H9 (cell line): Measurements from ENCODE around the gene CIPC. TPM values are rescaled to one million over a fixed set of nuclear protein-coding genes. Genes with fewer than 3 reads are reported as not detected.

Experiments
- DNase-seq: peaks from one replicate; pipeline ENCODE4 v3.0.0-alpha.2; 2017
- H2AFZ ChIP-seq: one replicate; pipeline ENCODE4 v1.6.1; 2013; ENCODE audit warnings: mild to moderate bottlenecking, low read length, control low read depth, moderate library complexity
- H2AK5ac ChIP-seq: 2 replicates; pipeline ENCODE4 v1.6.1; 2013; ENCODE audit warnings: low read length, control low read depth, mixed read lengths; ENCODE audit not compliant: insufficient read length
- H2BK120ac ChIP-seq: one replicate; pipeline ENCODE4 v1.6.1; 2013; ENCODE audit warnings: low read depth, mild to moderate bottlenecking, low read length, control low read depth, inconsistent platforms; ENCODE audit not compliant: poor library complexity, severe bottlenecking
- H2BK12ac ChIP-seq: 2 replicates; pipeline ENCODE4 v1.6.1; 2013; ENCODE audit warnings: low read length, control low read depth, mixed read lengths, low read depth; ENCODE audit not compliant: insufficient read length
- H2BK15ac ChIP-seq: 2 replicates; pipeline ENCODE4 v1.6.1; 2013; ENCODE audit warnings: low read depth, low read length, control low read depth
- H2BK20ac ChIP-seq: one replicate; pipeline ENCODE4 v1.6.1; 2013; ENCODE audit warnings: low read depth, mild to moderate bottlenecking, low read length, control low read depth, inconsistent platforms; ENCODE audit not compliant: poor library complexity, severe bottlenecking
- H2BK5ac ChIP-seq: 2 replicates; pipeline ENCODE4 v1.6.1; 2013; ENCODE audit warnings: low read length, control low read depth, mixed read lengths; ENCODE audit not compliant: insufficient read length
- H3K14ac ChIP-seq: 2 replicates; pipeline ENCODE4 v1.6.1; 2013; ENCODE audit warnings: low read length, control low read depth; ENCODE audit not compliant: insufficient read depth
- H3K18ac ChIP-seq: 2 replicates; pipeline ENCODE4 v1.6.1; 2013; ENCODE audit warnings: low read depth, mild to moderate bottlenecking, mixed read lengths, low read length, control low read depth; ENCODE audit not compliant: insufficient read length
- H3K23ac ChIP-seq: 2 replicates; pipeline ENCODE4 v1.6.1; 2013; ENCODE audit warnings: low read length, control low read depth, mixed read lengths, low read depth; ENCODE audit not compliant: insufficient read length
- H3K23me2 ChIP-seq: 2 replicates; pipeline ENCODE4 v1.6.1; 2013; ENCODE audit warnings: low read depth, mild to moderate bottlenecking, mixed read lengths, low read length, control low read depth; ENCODE audit not compliant: insufficient read length, poor library complexity, severe bottlenecking
- H3K27ac ChIP-seq: 2 replicates; pipeline ENCODE4 v1.5.1; 2013; ENCODE audit warnings: low read length, control low read depth, mixed read lengths, low read depth; ENCODE audit not compliant: insufficient read length
- H3K27me3 ChIP-seq: 2 replicates; pipeline ENCODE4 v1.6.1; 2013; ENCODE audit warnings: low read length, control low read depth, inconsistent platforms; ENCODE audit not compliant: insufficient read depth
- H3K4ac ChIP-seq: 2 replicates; pipeline ENCODE4 v1.6.1; 2013; ENCODE audit warnings: low read depth, mild to moderate bottlenecking, control low read depth, inconsistent platforms, low read length, moderate library complexity
- H3K4me1 ChIP-seq: 2 replicates; pipeline ENCODE4 v1.6.1; 2013; ENCODE audit warnings: low read length, control low read depth, inconsistent platforms; ENCODE audit not compliant: insufficient read depth
- H3K4me2 ChIP-seq: 2 replicates; pipeline ENCODE4 v1.6.1; 2013; ENCODE audit warnings: low read length, control low read depth, mixed read lengths; ENCODE audit not compliant: insufficient read length, insufficient read depth
- H3K56ac ChIP-seq: 2 replicates; pipeline ENCODE4 v1.6.1; 2013; ENCODE audit warnings: low read depth, mild to moderate bottlenecking, mixed read lengths, low read length, control low read depth; ENCODE audit not compliant: insufficient read length
- H3K79me1 ChIP-seq: 2 replicates; pipeline ENCODE4 v1.6.1; 2013; ENCODE audit warnings: low read depth, mild to moderate bottlenecking, moderate library complexity, low read length, control low read depth, inconsistent platforms; ENCODE audit not compliant: insufficient read depth, poor library complexity, severe bottlenecking
- H3K79me2 ChIP-seq: 2 replicates; pipeline ENCODE4 v1.6.1; 2013; ENCODE audit warnings: low read length, control low read depth, inconsistent platforms; ENCODE audit not compliant: insufficient read depth
- H3K9ac ChIP-seq: 2 replicates; pipeline ENCODE4 v1.6.1; 2013; ENCODE audit warnings: low read length, control low read depth, mixed read lengths; ENCODE audit not compliant: insufficient read length; ENCODE audit errors: extremely low read depth
- H3K9me3 ChIP-seq: one replicate; pipeline ENCODE4 v1.6.1; 2013; ENCODE audit warnings: low read depth, low read length, inconsistent platforms; ENCODE audit not compliant: control insufficient read depth
- H3T11ph ChIP-seq: one replicate; pipeline ENCODE4 v1.6.1; 2013; ENCODE audit warnings: mild to moderate bottlenecking, low read length, control low read depth, inconsistent platforms
- H4K20me1 ChIP-seq: one replicate; pipeline ENCODE4 v1.6.1; 2013; ENCODE audit not compliant: control insufficient read depth, insufficient read length, insufficient read depth
- H4K5ac ChIP-seq: 2 replicates; pipeline ENCODE4 v1.6.1; 2013; ENCODE audit warnings: low read depth, mild to moderate bottlenecking, mixed read lengths, low read length, control low read depth; ENCODE audit not compliant: insufficient read length
- H4K8ac ChIP-seq: replicated peaks from 2 replicates; pipeline ENCODE4 v1.6.1; 2013; ENCODE audit warnings: low read length, control low read depth, mixed read lengths, low read depth; ENCODE audit not compliant: insufficient read length
- H4K91ac ChIP-seq: 2 replicates; pipeline ENCODE4 v1.6.1; 2013; ENCODE audit warnings: low read depth, mild to moderate bottlenecking, moderate library complexity, mixed read lengths, low read length, control low read depth; ENCODE audit not compliant: insufficient read length
- H3K27ac Mint-ChIP-seq, 3 experiments: 2 replicates in 2 of 3; 3 replicates in 1 of 3; pipeline ENCODE4 v1.8.0; 2020 to 2021; ENCODE audit warnings: mixed read lengths in 3 of 3, mild to moderate bottlenecking in 1 of 3, moderate library complexity in 1 of 3
- H3K27me3 Mint-ChIP-seq: 2 replicates; pipeline ENCODE4 v1.8.0; 2021; ENCODE audit warnings: low read depth, mild to moderate bottlenecking, moderate library complexity, mixed read lengths
- H3K36me3 Mint-ChIP-seq, 3 experiments: 2 replicates in 2 of 3; 3 replicates in 1 of 3; pipeline ENCODE4 v1.8.0; 2020 to 2021; ENCODE audit warnings: low read depth in 3 of 3, mixed read lengths in 3 of 3; ENCODE audit not compliant: insufficient read depth in 1 of 3
- H3K4me1 Mint-ChIP-seq, 2 experiments: 2 replicates each; pipeline ENCODE4 v1.8.0; 2020; ENCODE audit warnings: mixed read lengths in 2 of 2
- H3K4me3 Mint-ChIP-seq, 2 experiments: 2 replicates in 1 of 2; 3 replicates in 1 of 2; pipeline ENCODE4 v1.8.0; 2020 to 2021; ENCODE audit warnings: mild to moderate bottlenecking in 2 of 2, mixed read lengths in 2 of 2, moderate library complexity in 1 of 2
- H3K9me3 Mint-ChIP-seq, 2 experiments: 2 replicates in 1 of 2; 3 replicates in 1 of 2; pipeline ENCODE4 v1.8.0; 2020; ENCODE audit warnings: mild to moderate bottlenecking in 2 of 2, mixed read lengths in 2 of 2, moderate library complexity in 1 of 2
- CTCF ChIP-seq: fragments of 200-600 bp; sonication (generic); conservative IDR thresholded peaks from 3 replicates; pipeline ENCODE4 v1.8.0; 2021; ENCODE audit warnings: antibody characterized with exemption, mild to moderate bottlenecking
- WGBS: extraction: QIAGEN DNeasy Blood & Tissue Kit; methylation state at CpG from one replicate; pipeline ENCODE4 v1.1.7; 2013; ENCODE audit warnings: missing lambda C conversion rate, low lambda C conversion rate, mixed read lengths; ENCODE audit not compliant: insufficient read length; ENCODE audit errors: extremely low coverage; 5-methylcytosine and 5-hydroxymethylcytosine counted together
- total RNA-seq: library from RNA; stranded (reverse); gene quantifications from 2 replicates; pipeline ENCODE4 v1.2.1, GENCODE V29; 2021

Gene CIPC
- total RNA-seq, 1 experiment from 2014 or later: 23.4 TPM

- Histone ChIP-seq H3K56ac (no peak overlapping the region), H4K20me1 (no peaks in the 10 kb centered on the region), H2BK120ac (no peak overlapping the region), H3K27ac (no peak overlapping the region), H2AK5ac (no peak overlapping the region), H2AFZ (no peak overlapping the region), H3K79me1 (peaks cover 4% of the 10 kb centered on the region), H3K4me2 (no peak overlapping the region), H2BK12ac (no peak overlapping the region), H3K9me3 (no peaks in the 10 kb centered on the region), H4K8ac (no peak overlapping the region), H2BK15ac (no peak overlapping the region), H3K18ac (no peak overlapping the region), H3K27me3 (no peaks in the 10 kb centered on the region; the same call in 1 of the 2 replicates), H4K91ac (no peak overlapping the region), H2BK5ac (no peak overlapping the region), H4K5ac (no peak overlapping the region), H3K14ac (no peak overlapping the region), H3K9ac (no peak overlapping the region), H3K4me1 (peaks cover 6% of the 10 kb centered on the region), H3K23ac (no peak overlapping the region), H3T11ph (no peak overlapping the region), H3K79me2 (no peaks in the 10 kb centered on the region), H3K23me2 (no peaks in the 10 kb centered on the region), H3K4ac (no peak overlapping the region), H2BK20ac (no peak overlapping the region)
- no peak for TF ChIP-seq CTCF
- no peak for DNase-seq
- Mint-ChIP-seq H3K4me1 (peaks cover 37% of the 10 kb centered on the region in 2 experiments), H3K4me3 (no peak overlapping the region), H3K9me3 (no peaks in the 10 kb centered on the region), H3K27me3 (no peaks in the 10 kb centered on the region), H3K36me3 (peaks cover 25 to 55% (median 38%) of the 10 kb centered on the region in 3 experiments; a peak in 6 of 7 replicates), H3K27ac (peak overlapping the region; percentile 26 to 81 (median 63); a peak in 5 of 7 replicates)
- no CpG with 5 or more reads among the region's 11 CpGs for WGBS
These were observed 15.6 kb downstream of the CIPC start for GRCh38 chr14:77113644-77114043.
